ENCODE data around the gene CPA5. TPM values are rescaled to one million over a fixed set of nuclear protein-coding genes. Genes with fewer than 3 reads are reported as not detected.

CPA5 gene
- total RNA-seq, 6 donors from 2014 or later, result not detected

GRCh38 chr7:130350945-130351790, 6.6 kb downstream of the CPA5 start:
- DNase-seq (peak in 1 of 2 donors; percentile 11), ATAC-seq (ENCODE audit: low FRiP score in 2 of 2) (peak; percentile 19 to 28)
- Histone ChIP-seq H3K4me3 (no peak overlapping the region), H3K27ac (peak overlapping the region; percentile 10 to 71 (median 51)), H3K36me3 (no peaks in the 10 kb centered on the region), H3K27me3 (no peaks in the 10 kb centered on the region), H3K9me3 (no peaks in the 10 kb centered on the region), H3K4me1 (peaks cover 4 to 12% (median 7%) of the 10 kb centered on the region in 4 donors)
- no peak for TF ChIP-seq CTCF (IDR thresholded peaks at IDR 0.05)
- no peak for TF ChIP-seq EP300 (IDR thresholded peaks at IDR 0.05)
- TF ChIP-seq POLR2AphosphoS5 (IDR thresholded peaks at IDR 0.05), result no peak
- no peak for TF ChIP-seq POLR2A (IDR thresholded peaks at IDR 0.05)
- 56 to 57% methylated on average over 19 to 20 of the region's 20 CpGs for WGBS, 2 donors

- Histone ChIP-seq H3K36me3 (no peaks in the 10 kb centered on the region), H3K4me1 (peaks cover 4 to 12% (median 7%) of the 10 kb centered on the region in 4 donors), H3K4me3 (no peak overlapping the region), H3K27ac (peak overlapping the region; percentile 21 to 71 (median 51)), H3K9me3 (no peaks in the 10 kb centered on the region), H3K27me3 (no peaks in the 10 kb centered on the region)
- 59 to 66% methylated on average over 6 of the region's 6 CpGs for WGBS, 2 donors
- ATAC-seq (ENCODE audit: low FRiP score in 2 of 2) (no peak), DNase-seq (no peak)
- no peak for TF ChIP-seq CTCF (IDR thresholded peaks at IDR 0.05)
- no peak for TF ChIP-seq POLR2AphosphoS5 (IDR thresholded peaks at IDR 0.05)
- TF ChIP-seq EP300 (IDR thresholded peaks at IDR 0.05), result no peak
- no peak for TF ChIP-seq POLR2A (IDR thresholded peaks at IDR 0.05)
These were observed 7.1 kb downstream of the CPA5 start for GRCh38 chr7:130351791-130352090.

GRCh38 chr7:130352194-130353074, 7.8 kb downstream of the CPA5 start:
- TF ChIP-seq POLR2AphosphoS5 (IDR thresholded peaks at IDR 0.05) (no peak), EP300 (IDR thresholded peaks at IDR 0.05) (no peak), POLR2A (IDR thresholded peaks at IDR 0.05) (no peak), CTCF (IDR thresholded peaks at IDR 0.05) (no peak)
- Histone ChIP-seq H3K36me3 (no peaks in the 10 kb centered on the region), H3K9me3 (no peaks in the 10 kb centered on the region), H3K4me3 (no peak overlapping the region), H3K27ac (peak overlapping the region; percentile 21 to 71 (median 51)), H3K27me3 (no peaks in the 10 kb centered on the region), H3K4me1 (peaks cover 4 to 12% (median 7%) of the 10 kb centered on the region in 4 donors)
- 47 to 59% methylated on average over 20 of the region's 20 CpGs for WGBS, 2 donors
- ATAC-seq (ENCODE audit: low FRiP score in 2 of 2) (peak in 1 of 2 donors; percentile 3), DNase-seq (no peak)

GRCh38 chr7:130353196-130353595, 8.6 kb downstream of the CPA5 start:
- peak overlapping the region in 2 of 4 donors; percentile 27 to 43 for H3K27ac ChIP-seq
- H3K4me3 ChIP-seq, result no peak overlapping the region
- DNase-seq, result peak in 1 of 2 donors; percentile 10
- H3K36me3 ChIP-seq, result no peaks in the 10 kb centered on the region
- no peak for ATAC-seq (ENCODE audit: low FRiP score in 2 of 2)
- peaks cover 4 to 12% (median 7%) of the 10 kb centered on the region in 4 donors for H3K4me1 ChIP-seq
- no peaks in the 10 kb centered on the region for H3K27me3 ChIP-seq
- TF ChIP-seq EP300 (IDR thresholded peaks at IDR 0.05) (no peak), POLR2AphosphoS5 (IDR thresholded peaks at IDR 0.05) (no peak), POLR2A (IDR thresholded peaks at IDR 0.05) (no peak), CTCF (IDR thresholded peaks at IDR 0.05) (no peak)
- WGBS, 2 donors, result 85 to 88% methylated on average over 7 of the region's 7 CpGs
- no peaks in the 10 kb centered on the region for H3K9me3 ChIP-seq

Measured in upper lobe of left lung (tissue), 6 donors.